HG03565 (cell line): ENCODE results near the gene EML4.
"Not testable (repeated sequence)": the region's sequence is repeated elsewhere in the genome, so short reads cannot be mapped to it uniquely, and the experiment has no call there.

Experiments used
- ATAC-seq: cut with Tn5 transposase; IDR thresholded peaks from one replicate; pipeline ENCODE4 v1.9.1; 2021; ENCODE audit warnings: mild to moderate bottlenecking, moderate library complexity; ENCODE audit not compliant: unreplicated experiment

The EML4 gene

GRCh38 chr2:42170619-42171395 is 1.7 kb downstream of the EML4 start:
- no peak for ATAC-seq

- ATAC-seq = no peak
Measured at GRCh38 chr2:42171396-42171980, 2.3 kb downstream of the EML4 start.

GRCh38 chr2:42172020-42172419 is 2.9 kb downstream of the EML4 start:
- ATAC-seq = no peak

GRCh38 chr2:42172566-42172965 is 3.4 kb downstream of the EML4 start:
- no peak for ATAC-seq

- ATAC-seq = not testable (repeated sequence)
Measured at GRCh38 chr2:42173467-42173866, 4.3 kb downstream of the EML4 start.

GRCh38 chr2:42176992-42177738 is 8.0 kb downstream of the EML4 start:
- ATAC-seq = no peak

- no peak for ATAC-seq
Measured at GRCh38 chr2:42178335-42178734, 9.2 kb downstream of the EML4 start.

GRCh38 chr2:42180300-42180699 is 11.1 kb downstream of the EML4 start:
- no peak for ATAC-seq

- ATAC-seq = no peak
Measured at GRCh38 chr2:42182654-42183308, 13.6 kb downstream of the EML4 start.

- ATAC-seq = no peak
Measured at GRCh38 chr2:42183775-42184174, 14.6 kb downstream of the EML4 start.

- no peak for ATAC-seq
Measured at GRCh38 chr2:42184346-42184745, 15.2 kb downstream of the EML4 start.

- no peak for ATAC-seq
Measured at GRCh38 chr2:42185220-42185921, 16.2 kb downstream of the EML4 start.

- no peak for ATAC-seq
Measured at GRCh38 chr2:42186366-42186765, 17.2 kb downstream of the EML4 start.

- ATAC-seq = no peak
Measured at GRCh38 chr2:42186945-42187632, 17.9 kb downstream of the EML4 start.

- ATAC-seq = no peak
Measured at GRCh38 chr2:42187886-42188285, 18.7 kb downstream of the EML4 start.

- no peak for ATAC-seq
Measured at GRCh38 chr2:42189235-42189566, 20.0 kb downstream of the EML4 start.

GRCh38 chr2:42190191-42190590 is 21.0 kb downstream of the EML4 start:
- ATAC-seq = no peak

GRCh38 chr2:42191285-42192009 is 22.3 kb downstream of the EML4 start:
- ATAC-seq = no peak

- no peak for ATAC-seq
Measured at GRCh38 chr2:42192010-42192373, 22.8 kb downstream of the EML4 start.
